Medulla oblongata (tissue), 1 donor: ENCODE measurements around the gene PDK3.

Source experiments
- DNase-seq: peaks from one replicate; pipeline ENCODE4 v3.0.0-alpha.2; 2015; ENCODE audit errors: extremely low spot score

PDK3 gene

DNA sequence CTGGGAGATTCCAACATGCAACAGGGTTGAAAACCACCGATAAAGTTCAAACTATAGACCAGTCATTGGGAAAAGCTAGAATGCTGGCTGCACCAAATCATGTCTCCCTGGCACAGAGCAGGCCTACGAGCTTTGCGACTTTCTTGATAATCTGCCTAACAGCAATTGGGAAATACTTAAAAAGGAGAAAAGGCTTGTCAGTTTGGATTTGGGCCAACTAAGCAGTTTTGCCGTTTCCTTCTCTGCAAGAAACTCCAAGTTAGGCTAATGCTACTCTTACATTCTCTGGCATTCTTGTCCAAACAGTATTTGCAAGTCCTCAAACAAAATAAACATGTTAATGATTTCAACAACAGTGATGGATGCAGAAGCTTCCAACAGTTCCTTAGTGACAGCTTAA, 87.9 kb downstream of the PDK3 start:
- no peak for DNase-seq

DNA sequence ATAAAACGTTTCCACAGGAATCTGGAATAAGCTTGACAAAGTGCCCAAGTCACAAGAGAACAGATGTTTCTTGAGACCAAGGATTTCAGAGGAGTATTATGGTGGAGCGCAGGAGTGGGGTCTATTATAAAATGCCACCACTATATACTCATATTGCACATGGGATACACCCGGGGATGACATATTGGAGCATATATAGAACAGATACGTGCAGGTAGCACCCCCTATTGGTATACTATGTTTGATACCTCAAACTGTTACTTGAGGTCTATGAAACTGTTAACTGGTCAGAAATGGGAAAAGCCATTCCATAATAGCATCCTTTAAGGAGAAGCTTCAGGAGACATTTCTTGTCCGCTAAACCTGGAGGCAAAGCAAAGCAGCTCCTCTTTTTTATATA, 96.0 kb downstream of the PDK3 start:
- no peak for DNase-seq

DNA sequence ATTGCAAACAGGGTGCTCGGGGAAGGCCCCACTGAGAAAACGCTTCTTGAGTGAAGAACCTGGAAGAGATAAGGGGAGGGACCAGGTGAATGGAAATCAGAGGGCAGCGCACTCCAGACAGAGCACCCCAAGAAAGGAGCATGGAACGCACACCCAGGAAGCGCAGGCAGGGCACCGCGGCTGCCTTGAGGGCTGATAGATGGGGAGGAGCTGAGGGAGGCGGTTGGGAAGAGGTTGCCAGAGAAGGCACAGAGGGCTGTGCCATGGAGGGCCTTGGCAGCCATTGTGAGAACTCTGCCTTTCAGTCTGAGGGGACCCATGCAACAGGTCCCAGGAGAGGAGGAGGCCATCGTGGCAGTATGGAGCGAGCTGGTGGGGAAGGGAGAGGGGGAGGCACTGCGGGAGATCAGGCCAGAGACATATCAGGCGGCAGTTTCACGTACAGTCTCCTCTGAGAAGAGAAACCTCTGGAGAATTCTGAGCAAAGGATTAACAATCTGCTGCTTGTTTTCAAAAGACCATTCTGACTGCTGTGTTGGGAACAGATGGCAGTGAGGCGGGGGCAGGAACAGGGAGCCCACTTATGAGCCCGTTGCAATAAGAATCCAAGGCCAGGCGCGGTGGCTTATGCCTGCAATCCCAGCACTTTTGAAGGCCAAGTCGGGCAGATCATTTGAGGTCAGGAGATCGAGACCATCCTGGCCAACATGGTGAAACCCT, 98.4 kb downstream of the PDK3 start:
- DNase-seq: peak; percentile 25

GRCh38 chrX:24566240-24566639, 101.2 kb downstream of the PDK3 start:
- no peak for DNase-seq

DNA sequence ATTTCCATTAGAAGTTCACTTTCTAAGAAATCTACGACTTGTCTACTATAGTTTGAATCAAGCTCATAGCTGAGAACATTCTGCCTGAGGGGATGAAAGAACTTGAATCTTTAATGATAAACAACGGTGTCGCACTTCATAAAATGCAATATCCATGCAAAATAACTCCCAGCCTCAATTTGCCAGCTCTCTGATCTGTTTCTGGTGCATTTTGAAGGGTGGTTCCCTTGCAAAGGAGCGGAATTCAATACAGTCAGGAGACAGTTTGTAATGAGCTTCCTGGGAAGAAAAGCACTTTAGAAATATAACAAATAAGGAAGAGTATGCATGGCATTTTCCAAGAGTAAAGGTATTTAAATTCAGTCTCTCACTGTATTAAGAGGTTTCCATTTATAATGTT, 102.1 kb downstream of the PDK3 start:
- DNase-seq: no peak

GRCh38 chrX:24574743-24575142, 109.7 kb downstream of the PDK3 start:
- no peak for DNase-seq

DNA sequence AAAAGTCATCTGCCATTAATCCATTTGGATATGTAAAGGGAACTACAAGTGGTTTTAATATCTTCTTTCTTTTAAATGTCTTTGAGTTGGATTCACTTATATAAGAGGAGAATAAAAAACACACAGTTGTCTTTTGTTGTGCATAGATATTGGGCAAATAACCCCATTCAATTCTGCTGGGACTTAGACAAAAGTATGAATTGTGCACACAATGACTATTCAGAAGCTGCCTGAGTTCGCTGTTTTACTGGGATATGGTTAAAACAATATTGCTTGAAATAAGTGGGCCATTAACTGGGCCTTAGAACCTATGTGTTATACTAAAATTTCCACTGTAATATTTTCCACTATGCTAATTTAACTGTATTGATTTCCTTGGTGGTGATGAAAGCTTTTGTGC, 110.4 kb downstream of the PDK3 start:
- peak; percentile 34 for DNase-seq

DNA sequence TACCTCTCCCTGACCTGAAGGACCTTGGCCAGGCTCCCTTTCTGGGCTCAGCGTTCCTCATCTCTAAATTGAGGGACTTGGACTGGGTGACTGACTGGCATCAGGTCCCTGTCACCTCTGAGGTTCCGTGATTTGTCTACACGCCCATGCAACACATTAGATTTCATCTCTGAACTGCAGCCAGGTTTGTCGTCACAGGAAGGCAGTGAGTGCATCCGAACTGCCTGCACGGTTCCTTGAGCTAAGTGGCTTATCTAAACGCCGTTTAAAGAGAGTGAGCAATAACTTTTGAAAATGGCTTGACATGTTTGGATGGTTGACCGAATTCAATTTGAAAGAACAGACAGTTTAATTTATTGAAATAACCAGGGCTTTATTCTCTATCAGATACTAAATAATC, 112.0 kb downstream of the PDK3 start:
- no peak for DNase-seq
